DMS 273 treated with DMSO at 0.1 percent for 48 hours (cell line): ENCODE measurements around the gene TTLL6.

ENCODE experiments used
- DNase-seq: peaks from one replicate; lab custom pipeline; 2025; lab: John Stamatoyannopoulos, UW

TTLL6 gene

GRCh38 chr17:48737330-48738043 is 79.5 kb downstream of the TTLL6 start:
- no peak for DNase-seq

GRCh38 chr17:48735062-48735351 is 82.0 kb downstream of the TTLL6 start:
- no peak for DNase-seq

- DNase-seq = no peak
Measured at GRCh38 chr17:48734333-48735061, 82.5 kb downstream of the TTLL6 start.

DNA sequence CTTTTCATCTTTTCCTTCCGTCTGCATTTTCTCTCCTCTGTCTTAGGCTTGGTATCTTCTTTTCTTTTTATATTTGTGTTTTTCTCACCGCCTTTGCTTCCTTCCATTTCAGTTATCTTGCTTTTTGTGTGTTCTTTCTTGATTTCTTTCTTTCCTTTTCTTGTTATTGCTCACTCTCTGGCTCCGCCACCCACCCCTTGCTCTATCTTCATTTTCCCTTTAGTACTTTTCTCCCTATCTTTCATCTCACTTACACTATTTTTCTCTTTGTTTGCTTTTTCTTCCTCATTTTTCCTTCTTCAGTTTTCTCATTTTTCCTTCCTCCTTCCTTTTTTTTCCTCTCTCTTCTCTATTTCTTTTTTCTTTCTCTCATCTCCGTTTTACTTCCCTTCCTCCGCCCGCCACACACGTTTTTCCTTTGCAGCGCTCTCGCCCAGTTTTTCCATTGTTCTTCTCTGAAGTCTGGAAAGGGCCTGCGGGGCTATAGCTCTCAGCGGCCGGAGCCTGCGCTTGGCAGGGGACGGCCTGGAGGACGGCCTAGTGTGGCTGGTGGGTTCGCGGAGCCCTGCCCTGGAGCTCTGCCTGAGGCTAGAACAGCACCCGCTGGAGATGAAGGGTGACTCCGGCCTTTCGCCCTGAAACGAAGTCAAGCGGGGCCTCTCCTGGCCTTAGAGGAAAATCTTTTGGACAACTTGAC is 83.2 kb downstream of the TTLL6 start:
- DNase-seq = no peak

- no peak for DNase-seq
Measured at GRCh38 chr17:48732688-48733629, 84.1 kb downstream of the TTLL6 start.

- no peak for DNase-seq
Measured at GRCh38 chr17:48731355-48731754, 85.7 kb downstream of the TTLL6 start.

DNA sequence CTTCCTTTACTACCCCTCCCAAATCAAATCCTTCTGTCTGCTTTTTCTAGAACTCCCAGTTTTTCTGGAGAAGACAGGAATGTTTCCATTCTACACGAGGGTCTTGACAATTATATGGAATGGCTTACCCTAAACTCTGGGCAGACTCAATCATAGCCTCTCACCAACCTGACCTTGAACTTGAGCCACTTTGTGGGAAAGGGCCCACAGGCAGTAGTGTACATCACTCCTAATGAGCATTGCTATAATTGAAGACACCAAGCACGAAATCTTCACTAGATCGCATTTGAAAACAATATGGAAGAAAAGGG is 86.8 kb downstream of the TTLL6 start:
- DNase-seq = no peak

- no peak for DNase-seq
Measured at GRCh38 chr17:48729335-48730239, 87.4 kb downstream of the TTLL6 start.

DNA sequence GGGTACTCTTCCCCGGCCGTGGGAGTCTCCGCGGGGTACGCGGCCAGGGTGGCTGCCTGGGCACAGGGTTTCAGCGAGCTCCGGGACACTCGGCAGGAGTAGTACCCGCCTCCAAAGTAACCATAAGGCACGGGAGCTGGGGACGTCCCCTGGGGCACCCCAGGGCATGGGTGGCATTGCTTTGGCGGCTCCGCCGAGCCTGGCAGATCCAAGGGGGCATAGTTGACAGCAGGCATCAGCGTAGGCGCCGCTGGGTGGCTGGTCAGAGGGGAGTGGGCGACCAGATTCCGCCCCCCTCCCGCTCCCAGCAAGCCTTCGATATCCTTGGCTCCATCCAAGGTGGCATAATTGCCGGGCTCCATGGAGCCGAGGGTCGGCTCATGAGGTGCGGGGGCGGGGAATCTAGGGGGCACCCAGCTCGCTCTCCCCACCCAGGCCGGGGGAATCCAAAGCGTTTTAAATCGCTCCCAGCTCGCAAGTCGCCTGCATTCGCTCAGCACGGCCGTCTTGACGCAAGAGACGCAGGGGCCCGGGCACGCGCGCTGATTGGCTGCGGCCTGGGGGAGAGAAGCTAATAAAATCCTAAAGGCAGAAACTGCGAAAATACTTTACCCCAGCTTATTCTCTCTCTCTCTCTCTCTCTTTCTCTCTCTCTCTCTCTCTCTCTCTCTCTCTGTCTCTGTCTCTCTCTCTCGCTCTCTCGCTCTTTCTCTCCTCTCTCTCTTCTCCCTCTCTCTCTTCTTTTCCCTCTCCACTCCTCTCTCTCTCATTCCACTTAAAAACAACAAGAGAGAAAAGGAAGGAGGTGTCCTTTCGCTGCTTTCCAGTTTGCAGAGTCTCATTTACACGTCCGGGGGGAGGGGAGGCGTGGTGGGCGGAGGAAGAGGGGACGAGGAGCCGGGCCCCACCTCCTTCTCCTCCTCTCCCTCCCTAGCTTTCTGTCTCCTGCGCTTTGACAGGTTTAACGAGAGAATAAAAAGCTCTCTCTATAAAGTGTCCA is 88.5 kb downstream of the TTLL6 start, which contains the start of gene HOXB13:
HOXB13 (minus strand) TSS at position 519 of the 1,000 bp plus-strand sequence; CDS start at position 362, 157 bp downstream.
- DNase-seq = no peak

DNA sequence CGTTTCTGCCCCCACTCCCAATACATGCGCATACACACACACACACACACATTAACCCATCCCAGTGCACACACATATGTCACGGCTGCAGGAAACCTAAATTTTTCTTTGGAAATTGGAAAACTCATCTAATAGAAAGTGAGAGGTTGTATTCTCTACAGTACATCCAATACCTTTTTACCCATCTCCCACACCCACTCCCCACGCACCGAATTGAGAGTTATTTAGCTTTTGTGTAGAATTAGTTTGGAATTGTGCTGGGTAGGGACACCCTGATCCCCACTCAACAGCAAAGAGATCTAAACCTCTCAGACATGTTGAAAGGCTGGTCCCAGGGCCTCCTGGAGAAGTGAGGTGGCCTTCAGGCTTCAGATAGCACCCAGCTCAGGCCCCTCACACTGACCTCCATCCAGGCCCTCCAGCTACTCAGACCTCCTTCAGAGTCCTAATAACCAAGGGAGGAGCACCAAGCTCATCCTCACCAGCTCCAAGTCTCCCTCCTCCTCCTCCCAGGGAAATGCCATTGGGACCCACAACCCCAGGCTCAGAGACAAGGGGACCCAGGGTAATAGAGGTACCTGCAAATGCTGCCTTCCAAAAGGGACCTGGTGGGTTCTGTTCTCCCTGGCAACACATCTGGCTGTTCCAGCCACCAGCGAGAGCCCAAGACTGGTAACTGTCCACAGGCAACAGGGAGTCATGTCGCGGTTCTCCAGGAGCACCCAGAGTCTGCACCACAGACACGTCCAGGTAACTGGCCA is 89.4 kb downstream of the TTLL6 start:
- no peak for DNase-seq

- no peak for DNase-seq
Measured at GRCh38 chr17:48726916-48727286, 90.1 kb downstream of the TTLL6 start.

DNA sequence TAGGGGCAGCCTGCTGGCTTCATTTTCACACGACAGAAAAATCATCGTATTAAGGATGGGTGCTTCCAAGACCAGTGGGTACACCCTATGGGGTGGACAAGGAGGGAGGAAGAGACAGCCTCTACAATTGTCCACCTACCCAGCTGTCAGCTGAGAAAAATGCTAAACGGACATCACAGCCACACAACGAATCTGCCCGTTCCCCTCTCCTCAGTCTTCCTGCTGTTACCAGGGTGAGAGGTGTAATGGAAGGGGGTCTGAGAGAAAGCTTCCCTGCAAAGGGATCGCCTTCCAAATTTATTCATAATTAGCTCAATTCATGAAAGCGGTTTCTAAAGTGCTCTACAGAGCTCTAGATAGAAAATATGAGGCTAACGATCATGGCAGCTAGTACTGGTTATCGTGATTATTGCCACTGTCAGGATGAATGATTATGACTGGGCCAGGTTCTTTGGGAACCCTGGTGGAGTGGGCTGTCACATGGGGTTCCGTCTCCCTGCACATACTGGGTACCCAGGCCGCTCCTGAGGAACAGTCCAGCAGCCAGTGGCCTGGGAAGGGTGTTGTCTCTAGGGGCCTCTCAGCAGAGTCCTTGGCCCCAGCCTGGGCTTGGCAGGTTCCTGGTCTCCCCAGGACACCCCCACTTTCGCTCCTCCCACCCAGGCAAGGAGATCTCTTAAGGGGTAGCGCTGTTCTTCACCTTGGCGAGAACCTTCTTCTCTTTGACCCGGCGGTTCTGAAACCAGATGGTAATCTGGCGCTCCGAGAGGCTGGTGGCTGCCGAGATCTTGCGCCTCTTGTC is 90.7 kb downstream of the TTLL6 start:
- no peak for DNase-seq

DNA sequence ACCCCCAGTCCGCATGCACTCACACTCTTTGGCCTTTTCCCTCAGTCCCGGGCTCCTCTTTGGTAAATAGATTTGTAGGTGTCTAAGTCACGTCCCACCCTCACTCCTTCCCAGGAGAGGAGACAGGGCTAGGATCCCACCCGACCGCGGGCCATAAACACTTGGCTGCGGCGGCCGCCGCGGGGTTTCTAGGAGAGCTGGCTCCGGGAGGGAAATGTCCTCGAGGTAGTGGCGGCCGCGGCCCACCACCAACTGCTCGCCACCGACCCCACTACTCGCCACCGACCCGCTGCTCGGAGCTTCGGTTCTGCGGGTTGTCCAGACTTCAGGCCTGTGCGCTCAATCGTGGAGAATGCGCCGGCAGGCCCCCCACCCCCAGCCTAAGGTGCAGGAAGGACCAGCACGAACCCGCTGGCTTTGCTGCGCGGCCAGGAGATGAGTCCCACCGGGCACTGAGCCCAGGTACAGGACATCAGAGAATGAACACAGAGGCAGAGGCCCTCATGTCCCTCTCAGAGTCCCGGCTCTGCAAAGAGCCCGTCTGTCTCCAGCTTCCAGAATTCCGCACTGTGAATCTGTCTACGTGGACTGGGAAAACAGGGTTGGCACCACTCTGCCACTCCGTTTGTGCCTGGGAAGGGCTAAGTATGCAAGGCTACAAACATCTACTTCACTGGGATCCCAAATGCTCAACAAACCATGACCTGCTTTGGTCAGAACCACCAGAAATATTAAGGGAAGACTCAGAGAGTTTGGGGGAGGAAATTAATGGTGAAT is 91.6 kb downstream of the TTLL6 start:
- DNase-seq = no peak

DNA sequence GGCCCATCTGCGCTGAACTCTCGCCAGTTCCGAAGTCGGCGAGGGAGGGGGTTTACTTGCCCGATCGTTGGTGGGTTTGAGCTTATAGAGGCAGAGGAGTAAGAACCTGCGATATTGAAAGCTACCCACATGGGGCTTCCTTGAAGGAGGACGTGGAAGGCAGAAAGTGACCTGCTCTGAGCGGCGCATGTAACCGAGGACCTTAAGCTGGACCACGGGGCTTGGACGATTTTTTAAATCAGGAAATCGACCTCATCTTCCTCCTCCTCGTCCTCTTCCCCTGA is 92.1 kb downstream of the TTLL6 start:
- DNase-seq = no peak

DNA sequence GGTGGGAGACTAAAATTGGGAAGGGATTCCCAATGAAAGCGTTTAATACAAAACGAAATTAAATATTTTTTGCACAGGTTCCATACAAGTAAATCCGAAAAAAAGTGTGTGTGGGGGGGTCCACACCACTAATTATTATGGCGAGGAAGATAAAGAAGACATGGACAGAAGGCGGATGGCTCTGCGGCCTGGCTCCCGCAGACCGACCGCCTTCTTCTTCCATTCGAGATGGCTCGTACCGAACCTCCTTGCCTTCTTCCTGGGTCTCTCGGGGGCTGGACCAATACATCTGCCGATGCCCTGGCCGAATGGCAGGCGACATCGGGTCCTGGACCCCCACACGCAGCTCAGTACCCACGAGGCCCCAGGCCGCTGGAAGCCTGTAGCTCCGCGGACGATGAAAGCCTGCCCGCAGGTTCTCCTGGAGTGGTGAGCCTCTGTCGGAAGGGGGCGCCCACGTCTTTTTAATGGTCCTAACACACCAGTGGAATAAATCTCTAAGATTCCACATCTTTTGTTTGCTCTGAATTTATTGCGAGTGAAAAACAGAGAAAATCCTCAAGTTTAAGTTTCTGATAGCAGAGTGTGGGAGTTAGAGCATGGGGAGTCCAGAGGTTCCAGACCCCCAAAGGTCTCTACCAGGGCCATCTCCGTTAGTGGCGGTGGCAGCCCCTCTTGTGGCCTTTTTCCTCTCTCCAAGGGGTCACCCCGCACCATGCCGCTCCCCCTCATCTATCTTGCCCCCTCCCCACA is 92.6 kb downstream of the TTLL6 start:
- DNase-seq = peak; percentile 13

DNA sequence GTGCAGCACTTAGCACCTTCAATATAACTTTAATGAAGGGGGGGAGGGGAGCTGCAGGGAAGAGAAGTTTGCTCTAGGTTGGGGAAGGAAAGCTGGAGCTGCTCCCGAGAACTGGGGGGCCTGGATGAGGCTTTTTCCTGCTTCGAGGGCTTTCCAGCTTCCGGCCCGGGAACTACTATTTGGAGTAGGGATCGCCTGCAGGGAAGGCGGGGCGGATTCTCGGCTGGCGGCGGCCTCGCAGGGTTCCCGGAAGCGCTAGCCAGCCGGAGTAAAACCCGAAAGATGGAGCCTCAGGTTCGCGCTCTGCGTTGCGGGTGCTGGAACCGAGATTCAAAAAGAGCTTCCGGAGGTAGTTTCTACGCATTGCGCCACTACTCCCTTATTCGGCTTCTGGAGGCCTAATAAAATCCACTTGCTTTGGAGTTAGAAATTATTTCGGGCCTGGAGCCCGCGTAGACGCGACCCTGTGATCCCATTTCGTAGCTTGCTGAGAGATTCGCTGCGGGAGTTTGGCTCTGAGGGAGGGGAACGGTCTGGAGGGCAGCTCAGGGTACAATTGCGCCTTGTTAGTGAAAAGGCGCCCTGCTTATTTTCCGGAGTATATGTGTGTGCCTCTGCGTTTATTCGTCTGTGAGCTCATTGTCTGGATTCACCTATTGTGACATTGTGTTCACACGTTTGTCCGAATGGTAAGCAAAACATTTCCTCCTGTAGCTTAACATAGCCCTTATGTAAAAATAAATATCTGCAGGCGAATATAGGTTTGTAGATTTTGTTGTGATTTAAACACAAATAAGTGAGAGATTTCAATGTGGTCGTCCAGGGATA is 93.4 kb downstream of the TTLL6 start:
- no peak for DNase-seq
